Caco-2 (cell line): ENCODE measurements around the gene CRYGA. TPM values are rescaled to one million over a fixed set of nuclear protein-coding genes. Genes with fewer than 3 reads are reported as not detected.

Experiments
- BruUV-seq: library from RNA; stranded (reverse); fragments of 400-500 nt; replicated peaks from 2 replicates; lab custom pipeline; 2021; lab: Mats Ljungman, UMichigan
- CTCF ChIA-PET: fragments of 300-600 bp; sonication (Branson Sonifier 250); formaldehyde crosslinking; loops from one replicate; lab custom pipeline; 2022; ENCODE audit warnings: antibody characterized with exemption; lab: Charles Lee
- POLR2A ChIA-PET: fragments of 300-600 bp; sonication (Branson Sonifier 250); formaldehyde crosslinking; loops from one replicate; lab custom pipeline; 2022; ENCODE audit warnings: antibody characterized with exemption; lab: Charles Lee
- DNase-seq, 2 experiments: peaks; one replicate each; pipeline versions ENCODE4 v3.0.0 to v3.0.0-alpha.2; 2020 to 2022
- H3K27me3 ChIP-seq: replicated peaks from 2 replicates; pipeline ENCODE4 v1.6.0; 2011; ENCODE audit warnings: low read length; ENCODE audit not compliant: control insufficient read depth, insufficient read depth
- H3K36me3 ChIP-seq: 2 replicates; pipeline ENCODE4 v1.5.1; 2011; ENCODE audit warnings: low read length; ENCODE audit not compliant: control insufficient read depth, insufficient read depth
- H3K4me1 ChIP-seq: fragments of 250-450 bp; sonication (Bioruptor Pico); 2 replicates; pipeline ENCODE4 v1.5.1; 2020; ENCODE audit warnings: mild to moderate bottlenecking
- H3K4me3 ChIP-seq: 2 replicates; pipeline ENCODE4 v1.5.1; 2011; ENCODE audit warnings: low read depth, mild to moderate bottlenecking, control low read depth, low read length
- H3K9me3 ChIP-seq: fragments of 250-450 bp; sonication (Bioruptor Pico); 2 replicates; pipeline ENCODE4 v1.5.1; 2020; ENCODE audit warnings: mild to moderate bottlenecking, moderate library complexity
- H3K27ac Mint-ChIP-seq: one replicate; pipeline ENCODE4 v1.8.0; 2022; ENCODE audit warnings: mixed read lengths; ENCODE audit not compliant: unreplicated experiment
- H3K27me3 Mint-ChIP-seq: one replicate; pipeline ENCODE4 v1.8.0; 2022; ENCODE audit warnings: mixed read lengths; ENCODE audit not compliant: insufficient read depth, unreplicated experiment
- H3K36me3 Mint-ChIP-seq: one replicate; pipeline ENCODE4 v1.8.0; 2022; ENCODE audit warnings: mild to moderate bottlenecking, mixed read lengths; ENCODE audit not compliant: insufficient read depth, unreplicated experiment
- H3K4me1 Mint-ChIP-seq: one replicate; pipeline ENCODE4 v1.8.0; 2022; ENCODE audit warnings: low read depth, mixed read lengths; ENCODE audit not compliant: unreplicated experiment
- H3K4me3 Mint-ChIP-seq: one replicate; pipeline ENCODE4 v1.8.0; 2022; ENCODE audit warnings: mild to moderate bottlenecking, moderate library complexity, mixed read lengths; ENCODE audit not compliant: unreplicated experiment
- H3K9me3 Mint-ChIP-seq: one replicate; pipeline ENCODE4 v1.8.0; 2022; ENCODE audit warnings: mixed read lengths; ENCODE audit not compliant: unreplicated experiment
- intact Hi-C: fragments of 100-400 bp; cut with micrococcal nuclease; formaldehyde crosslinking; loops from one replicate; pipeline ENCODE4 v1.10.0; 2022; ENCODE audit not compliant: unreplicated experiment
- total RNA-seq: library from RNA; stranded (reverse); gene quantifications from 2 replicates; pipeline ENCODE4 v1.2.3, GENCODE V29; 2022
- TF ChIP-seq, protein P1 (sequence below), 2 experiments: fragments of 200-600 bp in 1 of 2; IDR thresholded peaks; 1 replicate in 1 of 2; 2 replicates in 1 of 2; pipeline versions ENCODE4 v1.5.1 to v1.8.0; 2011 to 2022; ENCODE audit warnings: antibody characterized with exemption in 1 of 2, control low read depth in 1 of 2, inconsistent platforms in 1 of 2, low read depth in 1 of 2, low read length in 1 of 2, mild to moderate bottlenecking in 1 of 2, moderate library complexity in 1 of 2; ENCODE audit not compliant: insufficient read depth in 1 of 2, severe bottlenecking in 1 of 2, unreplicated experiment in 1 of 2

Gene CRYGA
- total RNA-seq, 1 experiment from 2014 or later, result not detected

DNA sequence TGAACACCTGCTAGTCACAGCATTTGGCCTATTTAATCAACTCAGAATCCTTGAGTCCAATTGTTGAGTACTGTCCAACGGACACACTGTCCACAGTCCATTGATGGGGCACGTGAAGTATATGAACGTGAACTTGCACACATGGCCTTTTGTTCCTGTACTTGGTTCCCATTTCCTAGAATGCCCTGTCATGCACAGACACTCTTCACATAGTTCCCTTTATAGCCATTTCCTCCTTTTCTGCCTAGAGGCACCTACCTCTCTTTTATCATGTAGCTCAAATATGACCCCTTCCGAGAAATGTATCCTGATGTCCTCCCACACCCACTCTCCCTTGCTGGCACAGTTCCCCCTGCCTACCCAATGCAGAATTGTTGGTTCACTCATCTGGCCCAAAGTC lies 8.7 kb upstream of the CRYGA start:
- Mint-ChIP-seq H3K4me1 (no peaks in the 10 kb centered on the region), H3K27ac (no peak overlapping the region), H3K36me3 (no peaks in the 10 kb centered on the region), H3K4me3 (no peak overlapping the region), H3K9me3 (no peaks in the 10 kb centered on the region), H3K27me3 (no peaks in the 10 kb centered on the region)
- no peaks in the 10 kb centered on the region for H3K9me3 ChIP-seq
- H3K36me3 ChIP-seq, result no peaks in the 10 kb centered on the region
- BruUV-seq, result no TSS peak
- POLR2A ChIA-PET, result no interaction called here
- no peak overlapping the region for H3K4me3 ChIP-seq
- CTCF ChIA-PET, result no interaction called here
- 0 out of 2 replicates have a peak, but pooled peaks cover 3% of the 10 kb centered on the region for H3K4me1 ChIP-seq
- no peak for DNase-seq
- intact Hi-C loops, result loop anchor here (10.0 kb wide), 1 partner anchor 163 kb away; no protein-coding TSS in a partner anchor
- TF ChIP-seq, protein P1, sequence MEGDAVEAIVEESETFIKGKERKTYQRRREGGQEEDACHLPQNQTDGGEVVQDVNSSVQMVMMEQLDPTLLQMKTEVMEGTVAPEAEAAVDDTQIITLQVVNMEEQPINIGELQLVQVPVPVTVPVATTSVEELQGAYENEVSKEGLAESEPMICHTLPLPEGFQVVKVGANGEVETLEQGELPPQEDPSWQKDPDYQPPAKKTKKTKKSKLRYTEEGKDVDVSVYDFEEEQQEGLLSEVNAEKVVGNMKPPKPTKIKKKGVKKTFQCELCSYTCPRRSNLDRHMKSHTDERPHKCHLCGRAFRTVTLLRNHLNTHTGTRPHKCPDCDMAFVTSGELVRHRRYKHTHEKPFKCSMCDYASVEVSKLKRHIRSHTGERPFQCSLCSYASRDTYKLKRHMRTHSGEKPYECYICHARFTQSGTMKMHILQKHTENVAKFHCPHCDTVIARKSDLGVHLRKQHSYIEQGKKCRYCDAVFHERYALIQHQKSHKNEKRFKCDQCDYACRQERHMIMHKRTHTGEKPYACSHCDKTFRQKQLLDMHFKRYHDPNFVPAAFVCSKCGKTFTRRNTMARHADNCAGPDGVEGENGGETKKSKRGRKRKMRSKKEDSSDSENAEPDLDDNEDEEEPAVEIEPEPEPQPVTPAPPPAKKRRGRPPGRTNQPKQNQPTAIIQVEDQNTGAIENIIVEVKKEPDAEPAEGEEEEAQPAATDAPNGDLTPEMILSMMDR (IDR thresholded peaks at IDR 0.05; ENCODE audit: insufficient read depth in 1 of 2, low read depth in 1 of 2, low read length in 1 of 2, severe bottlenecking in 1 of 2, unreplicated experiment in 1 of 2), result no peak
- H3K27me3 ChIP-seq, result no peaks in the 10 kb centered on the region

DNA sequence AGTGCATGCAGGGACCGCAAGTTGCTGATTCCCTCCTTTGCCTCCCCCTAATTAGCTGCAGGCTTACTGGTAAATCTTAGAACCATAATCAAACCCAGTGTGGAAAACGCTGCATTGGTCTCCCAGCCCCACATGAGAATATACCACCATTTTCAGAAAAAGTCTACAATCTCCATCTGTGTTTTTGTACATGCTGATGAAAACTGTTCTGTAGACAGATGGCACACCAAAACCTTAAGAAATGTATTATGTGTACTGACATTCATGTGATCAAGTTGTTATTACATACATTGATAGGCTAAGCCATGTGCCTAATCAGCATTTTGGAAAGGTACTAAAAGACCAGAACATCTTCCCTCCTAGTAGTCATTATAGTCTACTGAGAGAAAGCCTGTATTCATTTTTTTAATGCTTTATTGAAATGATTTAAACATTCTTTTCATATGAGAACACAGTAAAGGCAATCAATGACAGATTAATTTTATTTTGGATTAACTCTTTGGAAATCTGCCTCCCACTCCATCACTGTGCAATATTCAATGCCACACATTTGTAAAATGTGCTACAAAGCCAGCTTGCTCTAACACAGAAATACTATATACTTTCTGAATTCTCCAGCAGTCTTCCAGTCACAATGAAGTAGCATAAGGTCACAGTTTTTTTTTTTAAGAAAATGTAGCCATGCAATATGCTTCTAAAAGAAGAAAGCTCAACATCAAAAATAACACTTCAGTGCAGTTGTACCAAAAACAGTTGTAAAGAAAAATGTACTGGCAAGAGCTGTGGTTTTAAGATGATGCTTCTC lies 1.8 kb upstream of the CRYGA start:
- Mint-ChIP-seq H3K27me3 (no peaks in the 10 kb centered on the region), H3K9me3 (no peaks in the 10 kb centered on the region), H3K36me3 (no peaks in the 10 kb centered on the region), H3K27ac (no peak overlapping the region), H3K4me3 (no peak overlapping the region), H3K4me1 (no peaks in the 10 kb centered on the region)
- POLR2A ChIA-PET, result no interaction called here
- BruUV-seq, result no TSS peak
- no peaks in the 10 kb centered on the region for H3K9me3 ChIP-seq
- TF ChIP-seq, protein P1 (IDR thresholded peaks at IDR 0.05; ENCODE audit: insufficient read depth in 1 of 2, low read depth in 1 of 2, low read length in 1 of 2, severe bottlenecking in 1 of 2, unreplicated experiment in 1 of 2), result no peak
- H3K4me3 ChIP-seq, result no peak overlapping the region
- no peaks in the 10 kb centered on the region for H3K4me1 ChIP-seq
- H3K27me3 ChIP-seq, result no peaks in the 10 kb centered on the region
- H3K36me3 ChIP-seq, result no peaks in the 10 kb centered on the region
- no peak for DNase-seq
- CTCF ChIA-PET, result interaction anchor here (0.5 to 1.3 kb wide), 2 partner anchors 59 to 63 kb away, joined by 3 to 5 read pairs; no protein-coding TSS in a partner anchor
- intact Hi-C loops, result no loop called here

DNA sequence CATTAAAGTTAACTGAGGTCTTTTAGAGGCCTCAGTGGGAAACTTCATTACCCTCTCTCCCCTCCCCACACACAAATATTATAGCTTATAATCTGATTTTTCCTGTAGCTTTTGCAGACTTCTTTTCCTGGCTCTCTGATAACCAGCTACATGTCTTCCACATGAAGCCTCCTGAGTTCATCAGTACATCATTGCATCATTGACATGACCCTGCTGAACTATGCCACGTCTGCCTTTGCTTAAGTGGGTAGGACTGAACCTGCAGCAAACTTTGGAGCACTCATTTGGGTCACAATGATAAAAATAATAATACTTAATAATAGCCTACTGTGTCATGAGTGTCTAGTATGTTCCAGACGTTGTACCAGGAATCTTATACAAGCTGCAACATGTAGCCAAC lies 7.0 kb downstream of the CRYGA start:
- no peaks in the 10 kb centered on the region for H3K36me3 Mint-ChIP-seq
- CTCF ChIA-PET, result no interaction called here

More for the DNA sequence above, 7.0 kb downstream of the CRYGA start:
- Histone ChIP-seq H3K4me1 (no peaks in the 10 kb centered on the region), H3K27me3 (no peaks in the 10 kb centered on the region), H3K4me3 (no peak overlapping the region), H3K9me3 (no peaks in the 10 kb centered on the region), H3K36me3 (no peaks in the 10 kb centered on the region)
- no peak overlapping the region for H3K4me3 Mint-ChIP-seq
- no peak for DNase-seq
- H3K27me3 Mint-ChIP-seq, result no peaks in the 10 kb centered on the region
- TF ChIP-seq, protein P1 (IDR thresholded peaks at IDR 0.05; ENCODE audit: insufficient read depth in 1 of 2, low read depth in 1 of 2, low read length in 1 of 2, severe bottlenecking in 1 of 2, unreplicated experiment in 1 of 2), result no peak
- H3K4me1 Mint-ChIP-seq, result no peaks in the 10 kb centered on the region
- H3K9me3 Mint-ChIP-seq, result no peaks in the 10 kb centered on the region
- BruUV-seq, result no TSS peak
- no peak overlapping the region for H3K27ac Mint-ChIP-seq
- POLR2A ChIA-PET, result no interaction called here
- intact Hi-C loops, result no loop called here
